ENCODE measurements around the gene ARHGAP24. TPM values are rescaled to one million over a fixed set of nuclear protein-coding genes. Genes with fewer than 3 reads are reported as not detected.

The ARHGAP24 gene
- total RNA-seq, 3 donors from 2014 or later, result 20.6 to 60.2 (median 37.2) TPM

DNA sequence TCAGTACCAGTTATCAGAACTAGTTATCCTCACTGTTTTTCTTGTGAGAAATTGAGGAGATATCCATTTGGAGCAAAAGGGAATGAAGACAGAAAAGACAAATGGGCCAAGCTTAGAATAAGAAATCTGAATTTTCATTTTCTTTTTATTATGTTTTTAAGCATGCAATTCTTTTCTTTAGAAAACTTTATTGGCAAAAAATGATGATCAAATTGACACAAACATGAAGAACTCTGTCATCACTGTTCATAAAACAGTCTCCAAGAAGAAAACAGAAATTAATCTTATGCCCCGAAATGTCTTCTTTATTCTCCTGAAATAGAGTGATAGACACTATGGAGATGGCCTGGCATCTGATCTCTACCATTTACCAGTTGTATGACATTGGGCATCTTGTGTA lies 139.0 kb downstream of the ARHGAP24 start:
- TF ChIP-seq POLR2A (IDR thresholded peaks at IDR 0.05) (no peak), POLR2AphosphoS5 (IDR thresholded peaks at IDR 0.05) (no peak)
- TF ChIP-seq, protein P1, sequence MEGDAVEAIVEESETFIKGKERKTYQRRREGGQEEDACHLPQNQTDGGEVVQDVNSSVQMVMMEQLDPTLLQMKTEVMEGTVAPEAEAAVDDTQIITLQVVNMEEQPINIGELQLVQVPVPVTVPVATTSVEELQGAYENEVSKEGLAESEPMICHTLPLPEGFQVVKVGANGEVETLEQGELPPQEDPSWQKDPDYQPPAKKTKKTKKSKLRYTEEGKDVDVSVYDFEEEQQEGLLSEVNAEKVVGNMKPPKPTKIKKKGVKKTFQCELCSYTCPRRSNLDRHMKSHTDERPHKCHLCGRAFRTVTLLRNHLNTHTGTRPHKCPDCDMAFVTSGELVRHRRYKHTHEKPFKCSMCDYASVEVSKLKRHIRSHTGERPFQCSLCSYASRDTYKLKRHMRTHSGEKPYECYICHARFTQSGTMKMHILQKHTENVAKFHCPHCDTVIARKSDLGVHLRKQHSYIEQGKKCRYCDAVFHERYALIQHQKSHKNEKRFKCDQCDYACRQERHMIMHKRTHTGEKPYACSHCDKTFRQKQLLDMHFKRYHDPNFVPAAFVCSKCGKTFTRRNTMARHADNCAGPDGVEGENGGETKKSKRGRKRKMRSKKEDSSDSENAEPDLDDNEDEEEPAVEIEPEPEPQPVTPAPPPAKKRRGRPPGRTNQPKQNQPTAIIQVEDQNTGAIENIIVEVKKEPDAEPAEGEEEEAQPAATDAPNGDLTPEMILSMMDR (IDR thresholded peaks at IDR 0.05), result no peak
- Histone ChIP-seq H3K4me1 (no peaks in the 10 kb centered on the region), H3K27ac (no peak overlapping the region), H3K36me3 (no peaks in the 10 kb centered on the region), H3K27me3 (no peaks in the 10 kb centered on the region), H3K4me3 (no peak overlapping the region), H3K9me3 (no peaks in the 10 kb centered on the region)
- DNase-seq (ENCODE audit: low spot score in 2 of 2), result no peak
- intact Hi-C loops (cut with DNase I; ENCODE audit: low total_unique reads), result no loop called here

DNA sequence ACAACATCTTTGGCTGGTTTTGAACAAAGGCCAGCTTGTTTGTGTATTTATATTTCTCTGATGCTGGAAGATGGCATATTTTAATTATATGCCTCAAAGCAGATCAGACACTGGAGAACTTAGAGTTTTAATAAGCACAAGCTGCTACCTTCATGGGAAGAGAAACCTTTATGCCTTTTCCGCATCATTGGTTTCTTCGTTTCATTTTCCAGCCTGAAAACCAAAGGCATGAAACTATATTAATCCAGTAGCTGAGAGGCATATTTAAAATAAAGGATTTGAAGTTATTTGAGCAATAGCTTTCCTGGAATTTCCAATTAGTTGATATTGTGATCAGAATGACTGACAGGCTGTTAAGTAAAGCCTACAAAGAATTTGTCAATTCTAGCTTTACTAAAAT lies 141.0 kb downstream of the ARHGAP24 start:
- intact Hi-C loops (cut with DNase I; ENCODE audit: low total_unique reads), result no loop called here
- no peak for DNase-seq (ENCODE audit: low spot score in 2 of 2)
- no peaks in the 10 kb centered on the region for H3K36me3 ChIP-seq
- no peaks in the 10 kb centered on the region for H3K27me3 ChIP-seq
- TF ChIP-seq, protein P1 (IDR thresholded peaks at IDR 0.05), result no peak
- TF ChIP-seq POLR2A (IDR thresholded peaks at IDR 0.05) (no peak), POLR2AphosphoS5 (IDR thresholded peaks at IDR 0.05) (no peak)
- H3K4me3 ChIP-seq, result no peak overlapping the region
- H3K9me3 ChIP-seq, result no peaks in the 10 kb centered on the region
- H3K4me1 ChIP-seq, result no peaks in the 10 kb centered on the region
- no peak overlapping the region for H3K27ac ChIP-seq

DNA sequence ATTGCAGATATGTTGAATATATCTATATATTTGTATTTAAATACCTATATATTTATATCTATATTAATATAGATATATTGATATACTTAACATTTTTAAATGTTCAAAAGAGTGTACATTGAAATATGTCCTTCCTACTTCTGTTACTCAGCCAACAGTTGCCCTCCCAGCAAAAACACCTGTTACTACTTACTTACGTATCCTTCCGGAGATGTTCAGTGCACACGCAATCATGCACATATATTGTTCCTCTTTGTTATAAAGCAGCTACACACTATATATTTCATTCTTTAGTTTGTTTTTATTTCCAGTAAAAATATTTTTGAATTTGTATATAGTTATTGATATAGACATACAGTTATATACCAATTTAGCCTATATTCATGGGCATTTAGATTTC lies 142.3 kb downstream of the ARHGAP24 start:
- no peaks in the 10 kb centered on the region for H3K27me3 ChIP-seq

DNA sequence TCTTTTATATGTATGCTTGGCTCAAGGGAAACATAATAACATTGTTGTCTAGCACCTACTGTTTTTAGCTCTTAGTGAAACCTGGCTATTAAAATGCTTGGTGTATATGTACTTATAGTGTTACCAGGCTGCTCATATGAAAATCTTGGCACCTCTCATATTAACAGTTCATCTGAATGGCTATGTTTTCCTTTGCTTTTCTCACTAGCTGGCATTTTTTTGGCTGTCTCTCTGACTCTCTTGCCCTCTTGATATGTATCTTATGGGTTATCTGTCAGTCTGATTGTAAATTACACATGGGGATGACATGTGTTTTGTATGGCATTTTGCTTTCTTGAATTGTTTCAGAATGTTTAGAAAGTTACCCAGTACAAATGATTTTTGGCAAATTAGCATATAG lies 158.0 kb downstream of the ARHGAP24 start:
- Histone ChIP-seq H3K27me3 (no peaks in the 10 kb centered on the region), H3K27ac (no peak overlapping the region), H3K36me3 (no peaks in the 10 kb centered on the region), H3K4me3 (no peak overlapping the region), H3K4me1 (no peaks in the 10 kb centered on the region), H3K9me3 (peaks cover under 1 to 24% of the 10 kb centered on the region in 2 donors)
- TF ChIP-seq, protein P1 (IDR thresholded peaks at IDR 0.05), result no peak
- TF ChIP-seq POLR2A (IDR thresholded peaks at IDR 0.05) (no peak), POLR2AphosphoS5 (IDR thresholded peaks at IDR 0.05) (no peak)
- DNase-seq (ENCODE audit: low spot score in 2 of 2), result no peak
- intact Hi-C loops (cut with DNase I; ENCODE audit: low total_unique reads), result no loop called here

More for the DNA sequence above, 142.3 kb downstream of the ARHGAP24 start:
- Histone ChIP-seq H3K4me1 (no peaks in the 10 kb centered on the region), H3K36me3 (no peaks in the 10 kb centered on the region), H3K27ac (no peak overlapping the region), H3K4me3 (no peak overlapping the region), H3K9me3 (no peaks in the 10 kb centered on the region)
- no peak for DNase-seq (ENCODE audit: low spot score in 2 of 2)
- intact Hi-C loops (cut with DNase I; ENCODE audit: low total_unique reads), result no loop called here
- no peak for TF ChIP-seq POLR2AphosphoS5 (IDR thresholded peaks at IDR 0.05)
- TF ChIP-seq, protein P1 (IDR thresholded peaks at IDR 0.05), result no peak
- TF ChIP-seq POLR2A (IDR thresholded peaks at IDR 0.05), result no peak

DNA sequence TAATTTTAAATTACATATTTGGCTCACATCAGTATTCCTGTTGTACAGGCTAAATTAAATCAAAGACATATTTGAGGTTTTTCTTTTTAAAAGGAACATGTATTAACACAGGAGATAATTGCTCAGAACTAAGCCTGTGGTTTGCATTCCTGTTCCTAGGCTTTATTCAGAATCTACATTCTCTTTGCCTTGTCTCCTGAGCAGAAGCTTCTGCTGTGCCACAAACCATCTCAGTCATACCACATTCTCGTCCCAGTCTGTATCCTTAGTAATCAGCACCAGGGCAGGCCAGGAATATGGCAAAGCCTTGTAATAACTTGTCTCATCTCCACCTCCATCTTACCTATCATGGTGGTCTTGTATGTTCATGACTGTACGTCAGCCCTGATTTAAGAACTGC lies 162.8 kb downstream of the ARHGAP24 start:
- H3K27ac ChIP-seq, result no peak overlapping the region
- no peaks in the 10 kb centered on the region for H3K36me3 ChIP-seq
- no peak for TF ChIP-seq POLR2A (IDR thresholded peaks at IDR 0.05)
- TF ChIP-seq, protein P1 (IDR thresholded peaks at IDR 0.05), result no peak
- no peak for TF ChIP-seq POLR2AphosphoS5 (IDR thresholded peaks at IDR 0.05)
- no peaks in the 10 kb centered on the region for H3K9me3 ChIP-seq
- intact Hi-C loops (cut with DNase I; ENCODE audit: low total_unique reads), result no loop called here
- H3K4me1 ChIP-seq, result no peaks in the 10 kb centered on the region
- no peaks in the 10 kb centered on the region for H3K27me3 ChIP-seq
- no peak overlapping the region for H3K4me3 ChIP-seq
- no peak for DNase-seq (ENCODE audit: low spot score in 2 of 2)

Measured in breast epithelium (tissue), 4 donors.